Left lung (tissue), 10 donors: ENCODE results near the gene JMJD1C. TPM values are rescaled to one million over a fixed set of nuclear protein-coding genes. Genes with fewer than 3 reads are reported as not detected.

ENCODE experiments used
- ATAC-seq: fragments of 200-7000 bp; cut with Tn5 transposase; one replicate; pipeline ENCODE4 v1.9.1; 2020; ENCODE audit warnings: moderate library complexity
- DNase-seq, 4 donors: peaks; one replicate each; pipeline ENCODE4 v3.0.0-alpha.2; 2013 to 2020
- H3K27ac ChIP-seq, 2 donors: fragments of 200-600 bp; sonication (generic) in 1 of 2; one replicate each; pipeline versions ENCODE4 v1.5.0 to v1.8.0; 2020 to 2021
- H3K27me3 ChIP-seq, 2 donors: fragments of 200-600 bp; sonication (generic) in 1 of 2; one replicate each; pipeline versions ENCODE4 v1.5.0 to v1.8.0; 2020 to 2021
- H3K36me3 ChIP-seq, 2 donors: fragments of 200-600 bp; sonication (generic) in 1 of 2; one replicate each; pipeline versions ENCODE4 v1.5.0 to v1.8.0; 2020 to 2021
- H3K4me1 ChIP-seq, 2 donors: fragments of 200-600 bp; one replicate each; pipeline ENCODE4 v1.8.0; 2021
- H3K4me3 ChIP-seq, 2 donors: fragments of 200-600 bp; sonication (generic) in 1 of 2; one replicate each; pipeline versions ENCODE4 v1.5.0 to v1.8.0; 2020 to 2021; ENCODE audit warnings: mild to moderate bottlenecking in 1 of 2
- H3K9me3 ChIP-seq, 2 donors: fragments of 200-600 bp; sonication (generic) in 1 of 2; one replicate each; pipeline versions ENCODE4 v1.5.0 to v1.8.0; 2020 to 2021
- intact Hi-C, 2 donors: fragments of 100-400 bp; cut with DNase I; formaldehyde crosslinking; loops; one replicate each; pipeline versions ENCODE4 v1.11.2 to v1.14.2; 2022
- polyA plus RNA-seq, 6 donors: library from polyadenylated mRNA; unstranded; fragments of 120-200 nt; gene quantifications; one replicate each; pipeline ENCODE4 v1.2.1, GENCODE V29; 2013; ENCODE audit not compliant: insufficient read length in 6 of 6
- total RNA-seq, 2 donors: library from RNA; stranded (reverse); fragmentation: NEBNext Ultra II Directional; extraction: Animal tissue kit (Norgen Biotek cat#: 25700); gene quantifications; one replicate each; pipeline ENCODE4 v1.2.1, GENCODE V29; 2021
- TF ChIP-seq, protein P1 (sequence below), 2 donors: fragments of 200-600 bp; sonication (generic) in 1 of 2; IDR thresholded peaks; one replicate each; pipeline versions ENCODE4 v1.5.0 to v1.8.0; 2021; ENCODE audit warnings: antibody characterized with exemption in 2 of 2
- donor health status: DM: no; HTN: yes; CAD: no.
- donor health status: DM: no; HTN: no; CAD: no.

The JMJD1C gene
- total and polyA plus RNA-seq, 8 donors, result 68.0 to 130 (median 98.6) TPM

DNA sequence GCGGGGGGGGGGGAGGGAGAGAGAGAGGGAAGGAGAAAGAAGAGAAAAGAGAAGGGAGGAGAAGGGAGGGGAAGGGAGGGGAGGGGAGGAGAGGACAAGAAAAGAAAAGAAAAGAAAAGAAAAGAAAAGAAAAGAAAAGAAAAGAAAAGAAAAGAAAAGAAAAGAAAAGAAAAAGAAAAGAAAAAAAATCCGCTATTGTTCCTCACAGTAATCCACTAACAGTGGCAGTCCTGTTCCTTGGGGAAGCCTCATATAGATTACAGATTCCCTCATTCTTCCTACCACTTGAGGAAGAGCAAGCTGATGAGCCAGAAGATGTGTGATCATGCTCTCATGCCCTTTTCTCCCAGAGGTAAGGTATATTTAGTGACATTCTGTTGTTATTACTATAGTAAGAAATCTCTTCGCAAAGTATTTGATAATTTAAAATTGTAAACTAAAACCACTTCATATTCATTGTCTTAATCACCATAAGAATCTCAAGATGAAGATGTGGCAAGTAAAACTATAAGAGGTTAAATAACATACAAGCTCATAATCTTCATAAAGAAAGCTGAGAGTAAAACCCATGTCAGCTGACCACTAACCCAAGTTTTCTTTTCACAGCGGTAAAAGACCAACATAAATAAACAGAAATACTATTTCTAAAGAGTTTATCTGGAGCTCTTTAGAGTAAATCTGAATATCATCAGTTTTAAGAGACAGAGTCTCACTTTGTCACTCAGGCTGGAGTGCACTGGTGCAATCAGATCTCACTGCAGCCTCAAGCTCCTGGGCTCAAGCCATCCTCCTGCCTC lies 128.1 kb downstream of the JMJD1C start:
- Histone ChIP-seq H3K27me3 (no peaks in the 10 kb centered on the region), H3K4me1 (no peaks in the 10 kb centered on the region), H3K9me3 (no peaks in the 10 kb centered on the region), H3K4me3 (no peak overlapping the region), H3K27ac (no peak overlapping the region), H3K36me3 (no peaks in the 10 kb centered on the region)
- ATAC-seq, result no peak
- TF ChIP-seq, protein P1, sequence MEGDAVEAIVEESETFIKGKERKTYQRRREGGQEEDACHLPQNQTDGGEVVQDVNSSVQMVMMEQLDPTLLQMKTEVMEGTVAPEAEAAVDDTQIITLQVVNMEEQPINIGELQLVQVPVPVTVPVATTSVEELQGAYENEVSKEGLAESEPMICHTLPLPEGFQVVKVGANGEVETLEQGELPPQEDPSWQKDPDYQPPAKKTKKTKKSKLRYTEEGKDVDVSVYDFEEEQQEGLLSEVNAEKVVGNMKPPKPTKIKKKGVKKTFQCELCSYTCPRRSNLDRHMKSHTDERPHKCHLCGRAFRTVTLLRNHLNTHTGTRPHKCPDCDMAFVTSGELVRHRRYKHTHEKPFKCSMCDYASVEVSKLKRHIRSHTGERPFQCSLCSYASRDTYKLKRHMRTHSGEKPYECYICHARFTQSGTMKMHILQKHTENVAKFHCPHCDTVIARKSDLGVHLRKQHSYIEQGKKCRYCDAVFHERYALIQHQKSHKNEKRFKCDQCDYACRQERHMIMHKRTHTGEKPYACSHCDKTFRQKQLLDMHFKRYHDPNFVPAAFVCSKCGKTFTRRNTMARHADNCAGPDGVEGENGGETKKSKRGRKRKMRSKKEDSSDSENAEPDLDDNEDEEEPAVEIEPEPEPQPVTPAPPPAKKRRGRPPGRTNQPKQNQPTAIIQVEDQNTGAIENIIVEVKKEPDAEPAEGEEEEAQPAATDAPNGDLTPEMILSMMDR (IDR thresholded peaks at IDR 0.05), result no peak
- intact Hi-C loops, result no loop called here
- no peak for DNase-seq

DNA sequence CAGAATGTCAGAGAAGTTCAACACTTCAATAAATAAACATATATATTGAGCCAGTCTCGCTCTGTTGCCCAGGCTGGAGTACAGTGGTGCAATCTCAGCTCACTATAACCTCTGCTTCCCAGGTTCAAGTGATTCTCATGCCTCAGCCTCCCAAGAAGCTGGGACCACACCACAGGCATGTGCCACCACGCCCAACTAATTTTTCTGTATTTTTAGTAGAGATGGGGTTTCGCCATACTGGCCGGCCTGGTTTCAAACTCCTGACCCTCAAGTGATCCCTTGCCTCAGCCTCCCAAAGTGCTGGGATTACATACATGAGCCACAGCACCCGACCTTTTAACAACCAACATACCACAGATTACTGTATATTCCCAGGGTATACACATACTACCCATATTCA lies 134.2 kb downstream of the JMJD1C start:
- H3K36me3 ChIP-seq, result no peaks in the 10 kb centered on the region
- no peak for DNase-seq
- H3K27me3 ChIP-seq, result no peaks in the 10 kb centered on the region
- H3K4me3 ChIP-seq, result no peak overlapping the region
- H3K4me1 ChIP-seq, result no peaks in the 10 kb centered on the region
- intact Hi-C loops, result no loop called here
- H3K27ac ChIP-seq, result no peak overlapping the region
- H3K9me3 ChIP-seq, result no peaks in the 10 kb centered on the region
- ATAC-seq, result no peak
- TF ChIP-seq, protein P1 (IDR thresholded peaks at IDR 0.05), result no peak

DNA sequence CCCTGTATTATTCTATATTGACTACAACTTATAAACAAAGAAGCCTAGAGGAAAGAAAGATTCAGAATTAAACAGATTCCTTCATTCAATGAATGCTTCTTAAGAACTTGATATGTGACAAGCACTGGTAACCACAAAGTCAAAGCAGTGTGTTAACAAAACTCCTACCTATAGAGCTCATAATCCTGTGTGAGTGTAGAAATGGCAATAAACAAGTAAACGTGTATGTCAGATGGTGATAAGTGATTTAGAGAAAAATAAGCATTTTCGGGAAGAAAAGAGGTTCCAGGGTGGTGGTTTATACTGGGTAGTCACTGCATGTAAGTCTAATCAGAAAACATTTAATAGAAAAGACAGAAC lies 141.3 kb downstream of the JMJD1C start:
- Histone ChIP-seq H3K27me3 (no peaks in the 10 kb centered on the region), H3K9me3 (no peaks in the 10 kb centered on the region), H3K27ac (no peak overlapping the region), H3K4me3 (no peak overlapping the region), H3K4me1 (no peaks in the 10 kb centered on the region), H3K36me3 (no peaks in the 10 kb centered on the region)
- DNase-seq, result no peak
- intact Hi-C loops, result no loop called here
- TF ChIP-seq, protein P1 (IDR thresholded peaks at IDR 0.05), result no peak
- ATAC-seq, result no peak

DNA sequence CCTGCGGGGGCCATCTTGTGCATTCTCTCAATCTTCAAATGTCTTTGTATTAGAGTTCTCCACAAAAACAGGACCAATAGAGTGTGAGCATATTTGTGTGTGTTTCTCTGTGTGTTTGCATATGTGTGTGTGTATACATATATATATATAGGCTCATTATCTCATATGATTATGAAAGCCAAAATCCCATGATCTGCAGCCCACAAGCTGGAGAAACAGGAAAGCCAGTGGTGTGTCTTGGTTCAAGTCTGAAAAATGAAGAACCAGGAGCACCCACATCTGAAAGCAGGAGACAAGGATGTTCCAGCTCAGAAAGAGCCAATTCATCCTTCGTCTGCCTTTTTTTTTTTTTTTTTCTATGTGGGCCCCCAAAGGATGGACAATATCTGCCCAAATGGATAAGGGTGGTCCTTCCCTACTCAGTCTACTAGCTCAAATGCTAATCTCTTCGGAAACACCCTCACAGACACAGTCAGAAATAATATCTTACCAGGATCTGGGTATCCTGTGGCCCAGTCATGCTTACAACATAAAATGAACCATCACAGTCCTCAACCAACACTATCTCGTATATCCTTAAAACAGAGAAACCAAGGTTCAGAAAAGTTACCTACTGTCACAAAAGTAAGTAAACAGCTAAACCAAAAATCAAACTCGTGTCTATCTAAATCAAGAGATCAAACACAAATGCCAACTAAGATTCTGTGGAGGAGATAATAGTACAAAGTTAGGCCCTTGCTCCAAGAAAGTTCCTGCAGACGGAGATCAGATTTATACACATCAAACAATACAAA lies 141.9 kb downstream of the JMJD1C start:
- no peak overlapping the region for H3K4me3 ChIP-seq
- no peak overlapping the region for H3K27ac ChIP-seq
- TF ChIP-seq, protein P1 (IDR thresholded peaks at IDR 0.05), result no peak
- DNase-seq (no peak), ATAC-seq (no peak)
- H3K4me1 ChIP-seq, result no peaks in the 10 kb centered on the region
- no peaks in the 10 kb centered on the region for H3K9me3 ChIP-seq
- H3K36me3 ChIP-seq, result no peaks in the 10 kb centered on the region
- H3K27me3 ChIP-seq, result no peaks in the 10 kb centered on the region
- intact Hi-C loops, result no loop called here

DNA sequence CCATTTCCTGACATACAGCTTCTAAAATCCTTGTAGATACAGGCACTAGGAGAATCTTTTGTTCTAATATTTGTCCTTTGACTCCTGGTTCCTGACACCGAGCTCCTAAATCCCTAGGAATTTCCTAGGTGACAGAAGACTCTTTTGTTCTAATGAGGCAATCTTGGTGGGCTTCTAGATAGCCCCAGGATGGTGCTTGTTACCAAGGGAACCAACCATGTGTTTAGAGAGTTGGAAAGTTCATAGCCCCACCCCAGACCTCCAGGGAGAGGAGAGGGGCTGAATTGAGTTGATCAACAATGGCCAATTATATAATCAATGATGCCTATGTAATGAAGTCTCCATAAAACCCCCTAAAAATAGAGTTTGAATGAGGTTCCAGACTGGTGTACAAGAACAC lies 145.1 kb downstream of the JMJD1C start:
- Histone ChIP-seq H3K27ac (no peak overlapping the region), H3K36me3 (no peaks in the 10 kb centered on the region), H3K4me1 (no peaks in the 10 kb centered on the region), H3K4me3 (no peak overlapping the region), H3K27me3 (no peaks in the 10 kb centered on the region), H3K9me3 (no peaks in the 10 kb centered on the region)
- ATAC-seq, result no peak
- no peak for DNase-seq
- TF ChIP-seq, protein P1 (IDR thresholded peaks at IDR 0.05), result no peak
- intact Hi-C loops, result no loop called here
